ENCODE results near the gene CACNG4. TPM values are rescaled to one million over a fixed set of nuclear protein-coding genes. Genes with fewer than 3 reads are reported as not detected.

Gene CACNG4
- total and polyA plus RNA-seq, 4 donors: not detected

DNA sequence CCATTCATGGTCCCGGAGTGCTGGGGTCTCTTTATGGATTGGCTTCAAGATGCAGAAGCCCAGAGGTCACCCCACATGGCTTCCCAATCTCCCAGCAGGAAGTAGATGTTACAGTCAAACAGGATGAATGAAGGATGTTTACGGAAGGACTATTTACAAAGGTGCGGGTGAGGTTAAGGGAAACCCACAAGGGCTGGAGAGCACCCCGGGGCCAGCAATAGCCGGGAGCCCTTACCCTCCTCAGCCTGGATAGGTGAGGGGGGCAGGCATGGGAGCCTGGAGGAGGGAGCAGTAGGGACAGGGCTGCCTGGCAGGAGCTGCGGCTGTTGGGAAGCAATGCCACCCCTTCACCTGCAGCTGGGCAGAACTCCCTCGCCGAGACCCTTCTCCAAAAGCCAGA is 55.3 kb downstream of the CACNG4 start:
- H3K27ac ChIP-seq (ENCODE audit: low read depth in 1 of 2, low read length in 2 of 2): no peak overlapping the region
- H3K4me1 ChIP-seq (ENCODE audit: control insufficient read depth in 1 of 2, insufficient read depth in 2 of 2, low read length in 2 of 2): no peaks in the 10 kb centered on the region
- 87 to 91% methylated on average over 8 of the region's 8 CpGs for WGBS, 2 donors
- intact Hi-C loops (cut with DNase I): no loop called here
- ATAC-seq (ENCODE audit: low FRiP score) (no peak), DNase-seq (no peak)
- no peak overlapping the region for H3K4me3 ChIP-seq (ENCODE audit: low read length in 2 of 2)
- H3K9me3 ChIP-seq (ENCODE audit: control insufficient read depth, low read length): no peaks in the 10 kb centered on the region
- no peaks in the 10 kb centered on the region for H3K36me3 ChIP-seq (ENCODE audit: control insufficient read depth in 1 of 2, insufficient read depth in 2 of 2, low read length in 1 of 2)
- no peaks in the 10 kb centered on the region for H3K27me3 ChIP-seq (ENCODE audit: control insufficient read depth in 1 of 2, insufficient read depth in 2 of 2, low read length in 1 of 2)

DNA sequence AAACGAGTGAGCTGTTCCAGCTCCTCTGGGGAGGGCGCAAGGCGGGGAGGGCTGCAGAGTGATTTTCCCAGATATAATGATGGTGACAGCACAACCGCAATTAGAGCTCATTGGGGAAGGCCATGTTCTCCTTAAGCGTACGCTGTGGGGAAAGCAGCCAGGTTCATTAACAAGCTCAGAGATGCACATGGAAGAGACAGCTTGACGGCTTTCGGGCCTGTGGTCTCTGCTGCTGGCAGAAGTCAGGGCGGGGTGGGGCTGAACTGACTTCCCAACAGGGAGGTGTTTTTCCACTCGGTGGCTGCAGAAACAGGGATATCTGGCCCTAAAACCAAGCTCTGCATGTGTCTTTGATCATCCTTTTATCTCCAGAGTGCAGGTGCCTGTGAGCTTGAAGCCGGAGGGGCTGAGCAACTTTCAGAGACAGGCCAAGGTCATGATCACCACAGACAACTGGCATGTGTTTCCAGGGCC is 55.8 kb downstream of the CACNG4 start:
- 86 to 87% methylated on average over 11 of the region's 11 CpGs for WGBS, 2 donors
- DNase-seq (no peak), ATAC-seq (ENCODE audit: low FRiP score) (no peak)
- no peaks in the 10 kb centered on the region for H3K27me3 ChIP-seq (ENCODE audit: control insufficient read depth in 1 of 2, insufficient read depth in 2 of 2, low read length in 1 of 2)
- intact Hi-C loops (cut with DNase I): no loop called here
- H3K9me3 ChIP-seq (ENCODE audit: control insufficient read depth, low read length): no peaks in the 10 kb centered on the region
- H3K4me3 ChIP-seq (ENCODE audit: low read length in 2 of 2): no peak overlapping the region
- no peak overlapping the region for H3K27ac ChIP-seq (ENCODE audit: low read depth in 1 of 2, low read length in 2 of 2)
- no peaks in the 10 kb centered on the region for H3K36me3 ChIP-seq (ENCODE audit: control insufficient read depth in 1 of 2, insufficient read depth in 2 of 2, low read length in 1 of 2)
- no peaks in the 10 kb centered on the region for H3K4me1 ChIP-seq (ENCODE audit: control insufficient read depth in 1 of 2, insufficient read depth in 2 of 2, low read length in 2 of 2)

DNA sequence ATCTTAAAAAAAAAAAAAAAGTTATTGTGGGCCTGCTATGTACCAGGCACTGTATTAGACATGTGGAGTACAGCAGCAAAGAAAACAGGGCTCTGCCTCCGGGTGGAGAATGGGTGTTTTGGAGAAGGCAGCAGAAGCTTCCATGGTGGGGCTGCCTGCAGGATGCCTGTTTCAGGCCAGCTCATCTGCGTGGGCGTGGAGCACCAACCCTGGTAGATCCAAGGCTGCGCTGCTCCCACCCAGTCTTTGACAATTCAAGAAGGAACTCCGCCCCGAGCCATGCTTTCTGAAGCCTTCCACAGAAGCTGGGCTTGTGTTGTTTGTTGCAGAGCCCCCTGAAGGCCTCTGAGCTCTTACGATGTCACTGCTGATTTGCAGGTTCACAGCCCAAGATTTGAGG is 56.7 kb downstream of the CACNG4 start:
- Histone ChIP-seq H3K9me3 (ENCODE audit: control insufficient read depth, low read length) (no peaks in the 10 kb centered on the region), H3K36me3 (ENCODE audit: control insufficient read depth in 1 of 2, insufficient read depth in 2 of 2, low read length in 1 of 2) (no peaks in the 10 kb centered on the region), H3K27me3 (ENCODE audit: control insufficient read depth in 1 of 2, insufficient read depth in 2 of 2, low read length in 1 of 2) (no peaks in the 10 kb centered on the region), H3K27ac (ENCODE audit: low read depth in 1 of 2, low read length in 2 of 2) (no peak overlapping the region), H3K4me3 (ENCODE audit: low read length in 2 of 2) (no peak overlapping the region), H3K4me1 (ENCODE audit: control insufficient read depth in 1 of 2, insufficient read depth in 2 of 2, low read length in 2 of 2) (no peaks in the 10 kb centered on the region)
- no peak for ATAC-seq (ENCODE audit: low FRiP score)
- DNase-seq: no peak
- intact Hi-C loops (cut with DNase I): no loop called here
- 93 to 94% methylated on average over 7 of the region's 7 CpGs for WGBS, 2 donors

DNA sequence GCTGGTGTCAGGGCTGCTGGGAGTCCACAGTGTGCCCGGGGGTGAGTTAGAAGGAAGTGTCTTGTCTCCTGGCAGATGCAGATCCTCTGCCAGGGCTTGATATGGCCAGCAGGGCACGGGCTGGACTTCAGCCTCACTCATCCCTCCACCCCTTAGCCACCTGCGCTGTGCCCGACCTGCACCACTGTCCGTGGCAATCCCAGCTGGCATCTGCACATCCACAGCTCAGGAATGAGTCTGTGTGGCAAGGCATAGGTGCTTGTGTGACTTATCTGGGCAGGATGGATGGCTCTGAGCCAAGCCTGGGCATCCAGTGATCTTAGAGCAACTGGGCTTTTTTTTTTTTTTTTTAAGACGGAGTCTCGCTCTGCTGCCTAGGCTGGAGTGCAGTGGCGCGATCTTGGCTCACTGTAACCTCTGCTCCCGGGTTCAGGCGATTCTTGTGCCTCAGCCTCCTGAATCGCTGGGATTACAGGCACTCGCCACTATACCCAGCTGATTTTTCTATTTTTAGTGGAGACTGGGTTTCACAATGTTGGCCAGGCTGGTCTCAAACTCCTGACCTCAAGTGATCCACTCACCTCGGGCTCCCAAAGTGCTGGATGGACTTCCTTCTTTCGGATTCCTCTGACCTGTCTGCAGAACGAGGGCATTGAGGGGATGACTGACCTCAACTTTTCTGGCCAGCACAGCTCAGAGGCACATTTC is 57.4 kb downstream of the CACNG4 start:
- no peaks in the 10 kb centered on the region for H3K4me1 ChIP-seq (ENCODE audit: control insufficient read depth in 1 of 2, insufficient read depth in 2 of 2, low read length in 2 of 2)
- ATAC-seq (ENCODE audit: low FRiP score): no peak
- H3K27ac ChIP-seq (ENCODE audit: low read depth in 1 of 2, low read length in 2 of 2): no peak overlapping the region

GRCh38 chr17:67022451-67022810 is 57.9 kb downstream of the CACNG4 start:
- Histone ChIP-seq H3K27me3 (ENCODE audit: control insufficient read depth in 1 of 2, insufficient read depth in 2 of 2, low read length in 1 of 2) (no peaks in the 10 kb centered on the region), H3K4me3 (ENCODE audit: low read length in 2 of 2) (no peak overlapping the region), H3K36me3 (ENCODE audit: control insufficient read depth in 1 of 2, insufficient read depth in 2 of 2, low read length in 1 of 2) (no peaks in the 10 kb centered on the region), H3K9me3 (ENCODE audit: control insufficient read depth, low read length) (no peaks in the 10 kb centered on the region), H3K4me1 (ENCODE audit: control insufficient read depth in 1 of 2, insufficient read depth in 2 of 2, low read length in 2 of 2) (no peaks in the 10 kb centered on the region), H3K27ac (ENCODE audit: low read depth in 1 of 2, low read length in 2 of 2) (no peak overlapping the region)
- intact Hi-C loops (cut with DNase I): no loop called here
- ATAC-seq (ENCODE audit: low FRiP score) (no peak), DNase-seq (no peak)
- 90 to 92% methylated on average over 11 to 12 of the region's 12 CpGs for WGBS, 2 donors

More for the DNA sequence above, 57.4 kb downstream of the CACNG4 start:
- intact Hi-C loops (cut with DNase I): no loop called here
- H3K9me3 ChIP-seq (ENCODE audit: control insufficient read depth, low read length): no peaks in the 10 kb centered on the region
- no peak for DNase-seq
- no peak overlapping the region for H3K4me3 ChIP-seq (ENCODE audit: low read length in 2 of 2)
- H3K36me3 ChIP-seq (ENCODE audit: control insufficient read depth in 1 of 2, insufficient read depth in 2 of 2, low read length in 1 of 2): no peaks in the 10 kb centered on the region
- WGBS, 2 donors: 83 to 86% methylated on average over 16 of the region's 16 CpGs
- no peaks in the 10 kb centered on the region for H3K27me3 ChIP-seq (ENCODE audit: control insufficient read depth in 1 of 2, insufficient read depth in 2 of 2, low read length in 1 of 2)

GRCh38 chr17:67024736-67025135 is 60.2 kb downstream of the CACNG4 start:
- Histone ChIP-seq H3K9me3 (ENCODE audit: control insufficient read depth, low read length) (no peaks in the 10 kb centered on the region), H3K4me1 (ENCODE audit: control insufficient read depth in 1 of 2, insufficient read depth in 2 of 2, low read length in 2 of 2) (no peaks in the 10 kb centered on the region), H3K27me3 (ENCODE audit: control insufficient read depth in 1 of 2, insufficient read depth in 2 of 2, low read length in 1 of 2) (no peaks in the 10 kb centered on the region), H3K36me3 (ENCODE audit: control insufficient read depth in 1 of 2, insufficient read depth in 2 of 2, low read length in 1 of 2) (no peaks in the 10 kb centered on the region), H3K27ac (ENCODE audit: low read depth in 1 of 2, low read length in 2 of 2) (no peak overlapping the region), H3K4me3 (ENCODE audit: low read length in 2 of 2) (no peak overlapping the region)
- DNase-seq: no peak
- intact Hi-C loops (cut with DNase I): no loop called here
- ATAC-seq (ENCODE audit: low FRiP score): no peak
- 95 to 96% methylated on average over 17 of the region's 17 CpGs for WGBS, 2 donors

DNA sequence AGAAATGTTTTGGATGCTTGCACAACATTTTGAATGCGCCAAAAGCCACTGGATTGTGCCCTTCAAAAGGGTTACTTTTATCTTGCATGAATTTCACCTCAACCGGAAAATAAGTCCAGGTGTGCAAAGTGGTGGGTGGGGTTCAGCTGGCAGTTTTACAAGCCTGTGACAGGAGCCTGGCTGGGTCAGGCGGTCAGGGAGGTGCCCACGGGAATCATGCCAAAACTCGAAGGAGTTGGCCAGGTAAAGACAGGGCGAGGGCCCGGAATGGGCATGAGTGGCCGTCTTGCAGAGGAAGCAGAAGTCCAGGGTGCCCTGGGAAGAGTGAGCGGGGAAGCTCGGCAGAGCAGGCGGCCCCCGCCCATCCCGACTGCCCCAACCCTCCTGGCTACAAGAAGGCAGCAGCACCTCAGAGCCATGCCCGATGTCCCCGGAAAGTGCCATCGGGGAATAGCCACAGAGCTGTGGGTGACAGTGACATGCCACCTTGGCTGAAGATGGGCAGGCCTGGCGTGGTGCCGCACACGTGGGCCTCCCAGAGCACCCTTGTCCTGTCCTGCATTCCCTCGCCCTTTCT is 60.8 kb downstream of the CACNG4 start:
- Histone ChIP-seq H3K27ac (ENCODE audit: low read depth in 1 of 2, low read length in 2 of 2) (no peak overlapping the region), H3K36me3 (ENCODE audit: control insufficient read depth in 1 of 2, insufficient read depth in 2 of 2, low read length in 1 of 2) (no peaks in the 10 kb centered on the region), H3K9me3 (ENCODE audit: control insufficient read depth, low read length) (no peaks in the 10 kb centered on the region), H3K4me3 (ENCODE audit: low read length in 2 of 2) (no peak overlapping the region), H3K27me3 (ENCODE audit: control insufficient read depth in 1 of 2, insufficient read depth in 2 of 2, low read length in 1 of 2) (no peaks in the 10 kb centered on the region), H3K4me1 (ENCODE audit: control insufficient read depth in 1 of 2, insufficient read depth in 2 of 2, low read length in 2 of 2) (no peaks in the 10 kb centered on the region)
- WGBS, 2 donors: 92 to 93% methylated on average over 20 of the region's 20 CpGs
- no peak for DNase-seq
- intact Hi-C loops (cut with DNase I): no loop called here
- no peak for ATAC-seq (ENCODE audit: low FRiP score)

GRCh38 chr17:67026341-67026740 is 61.8 kb downstream of the CACNG4 start:
- ATAC-seq (ENCODE audit: low FRiP score): no peak
- Histone ChIP-seq H3K4me1 (ENCODE audit: control insufficient read depth in 1 of 2, insufficient read depth in 2 of 2, low read length in 2 of 2) (no peaks in the 10 kb centered on the region), H3K4me3 (ENCODE audit: low read length in 2 of 2) (no peak overlapping the region), H3K9me3 (ENCODE audit: control insufficient read depth, low read length) (no peaks in the 10 kb centered on the region), H3K27me3 (ENCODE audit: control insufficient read depth in 1 of 2, insufficient read depth in 2 of 2, low read length in 1 of 2) (no peaks in the 10 kb centered on the region), H3K36me3 (ENCODE audit: control insufficient read depth in 1 of 2, insufficient read depth in 2 of 2, low read length in 1 of 2) (no peaks in the 10 kb centered on the region), H3K27ac (ENCODE audit: low read depth in 1 of 2, low read length in 2 of 2) (no peak overlapping the region)
- no peak for DNase-seq
- WGBS, 2 donors: 84 to 93% methylated on average over 2 of the region's 2 CpGs
- intact Hi-C loops (cut with DNase I): no loop called here

GRCh38 chr17:67027031-67027628 is 62.6 kb downstream of the CACNG4 start:
- no peak overlapping the region for H3K4me3 ChIP-seq (ENCODE audit: low read length in 2 of 2)
- ATAC-seq (ENCODE audit: low FRiP score): peak; percentile 16
- no peak for DNase-seq
- intact Hi-C loops (cut with DNase I): no loop called here
- H3K27ac ChIP-seq (ENCODE audit: low read depth in 1 of 2, low read length in 2 of 2): no peak overlapping the region
- WGBS, 2 donors: 64 to 70% methylated on average over 12 of the region's 12 CpGs
- no peaks in the 10 kb centered on the region for H3K36me3 ChIP-seq (ENCODE audit: control insufficient read depth in 1 of 2, insufficient read depth in 2 of 2, low read length in 1 of 2)
- H3K27me3 ChIP-seq (ENCODE audit: control insufficient read depth in 1 of 2, insufficient read depth in 2 of 2, low read length in 1 of 2): no peaks in the 10 kb centered on the region
- no peaks in the 10 kb centered on the region for H3K4me1 ChIP-seq (ENCODE audit: control insufficient read depth in 1 of 2, insufficient read depth in 2 of 2, low read length in 2 of 2)
- H3K9me3 ChIP-seq (ENCODE audit: control insufficient read depth, low read length): no peaks in the 10 kb centered on the region

All from aorta (tissue), 5 donors.